H9 (cell line): ENCODE data around the gene LIPH. TPM values are rescaled to one million over a fixed set of nuclear protein-coding genes. Genes with fewer than 3 reads are reported as not detected.

Experiments used
- DNase-seq: peaks from one replicate; pipeline ENCODE4 v3.0.0-alpha.2; 2017
- H2AFZ ChIP-seq: one replicate; pipeline ENCODE4 v1.6.1; 2013; ENCODE audit warnings: mild to moderate bottlenecking, low read length, control low read depth, moderate library complexity
- H2AK5ac ChIP-seq: 2 replicates; pipeline ENCODE4 v1.6.1; 2013; ENCODE audit warnings: low read length, control low read depth, mixed read lengths; ENCODE audit not compliant: insufficient read length
- H2BK120ac ChIP-seq: one replicate; pipeline ENCODE4 v1.6.1; 2013; ENCODE audit warnings: low read depth, mild to moderate bottlenecking, low read length, control low read depth, inconsistent platforms; ENCODE audit not compliant: poor library complexity, severe bottlenecking
- H2BK12ac ChIP-seq: 2 replicates; pipeline ENCODE4 v1.6.1; 2013; ENCODE audit warnings: low read length, control low read depth, mixed read lengths, low read depth; ENCODE audit not compliant: insufficient read length
- H2BK15ac ChIP-seq: 2 replicates; pipeline ENCODE4 v1.6.1; 2013; ENCODE audit warnings: low read depth, low read length, control low read depth
- H2BK20ac ChIP-seq: one replicate; pipeline ENCODE4 v1.6.1; 2013; ENCODE audit warnings: low read depth, mild to moderate bottlenecking, low read length, control low read depth, inconsistent platforms; ENCODE audit not compliant: poor library complexity, severe bottlenecking
- H2BK5ac ChIP-seq: 2 replicates; pipeline ENCODE4 v1.6.1; 2013; ENCODE audit warnings: low read length, control low read depth, mixed read lengths; ENCODE audit not compliant: insufficient read length
- H3K14ac ChIP-seq: 2 replicates; pipeline ENCODE4 v1.6.1; 2013; ENCODE audit warnings: low read length, control low read depth; ENCODE audit not compliant: insufficient read depth
- H3K18ac ChIP-seq: 2 replicates; pipeline ENCODE4 v1.6.1; 2013; ENCODE audit warnings: low read depth, mild to moderate bottlenecking, mixed read lengths, low read length, control low read depth; ENCODE audit not compliant: insufficient read length
- H3K23ac ChIP-seq: 2 replicates; pipeline ENCODE4 v1.6.1; 2013; ENCODE audit warnings: low read length, control low read depth, mixed read lengths, low read depth; ENCODE audit not compliant: insufficient read length
- H3K23me2 ChIP-seq: 2 replicates; pipeline ENCODE4 v1.6.1; 2013; ENCODE audit warnings: low read depth, mild to moderate bottlenecking, mixed read lengths, low read length, control low read depth; ENCODE audit not compliant: insufficient read length, poor library complexity, severe bottlenecking
- H3K27ac ChIP-seq: 2 replicates; pipeline ENCODE4 v1.5.1; 2013; ENCODE audit warnings: low read length, control low read depth, mixed read lengths, low read depth; ENCODE audit not compliant: insufficient read length
- H3K27me3 ChIP-seq: 2 replicates; pipeline ENCODE4 v1.6.1; 2013; ENCODE audit warnings: low read length, control low read depth, inconsistent platforms; ENCODE audit not compliant: insufficient read depth
- H3K4ac ChIP-seq: 2 replicates; pipeline ENCODE4 v1.6.1; 2013; ENCODE audit warnings: low read depth, mild to moderate bottlenecking, control low read depth, inconsistent platforms, low read length, moderate library complexity
- H3K4me1 ChIP-seq: 2 replicates; pipeline ENCODE4 v1.6.1; 2013; ENCODE audit warnings: low read length, control low read depth, inconsistent platforms; ENCODE audit not compliant: insufficient read depth
- H3K4me2 ChIP-seq: 2 replicates; pipeline ENCODE4 v1.6.1; 2013; ENCODE audit warnings: low read length, control low read depth, mixed read lengths; ENCODE audit not compliant: insufficient read length, insufficient read depth
- H3K56ac ChIP-seq: 2 replicates; pipeline ENCODE4 v1.6.1; 2013; ENCODE audit warnings: low read depth, mild to moderate bottlenecking, mixed read lengths, low read length, control low read depth; ENCODE audit not compliant: insufficient read length
- H3K79me1 ChIP-seq: 2 replicates; pipeline ENCODE4 v1.6.1; 2013; ENCODE audit warnings: low read depth, mild to moderate bottlenecking, moderate library complexity, low read length, control low read depth, inconsistent platforms; ENCODE audit not compliant: insufficient read depth, poor library complexity, severe bottlenecking
- H3K79me2 ChIP-seq: 2 replicates; pipeline ENCODE4 v1.6.1; 2013; ENCODE audit warnings: low read length, control low read depth, inconsistent platforms; ENCODE audit not compliant: insufficient read depth
- H3K9ac ChIP-seq: 2 replicates; pipeline ENCODE4 v1.6.1; 2013; ENCODE audit warnings: low read length, control low read depth, mixed read lengths; ENCODE audit not compliant: insufficient read length; ENCODE audit errors: extremely low read depth
- H3K9me3 ChIP-seq: one replicate; pipeline ENCODE4 v1.6.1; 2013; ENCODE audit warnings: low read depth, low read length, inconsistent platforms; ENCODE audit not compliant: control insufficient read depth
- H3T11ph ChIP-seq: one replicate; pipeline ENCODE4 v1.6.1; 2013; ENCODE audit warnings: mild to moderate bottlenecking, low read length, control low read depth, inconsistent platforms
- H4K20me1 ChIP-seq: one replicate; pipeline ENCODE4 v1.6.1; 2013; ENCODE audit not compliant: control insufficient read depth, insufficient read length, insufficient read depth
- H4K5ac ChIP-seq: 2 replicates; pipeline ENCODE4 v1.6.1; 2013; ENCODE audit warnings: low read depth, mild to moderate bottlenecking, mixed read lengths, low read length, control low read depth; ENCODE audit not compliant: insufficient read length
- H4K8ac ChIP-seq: replicated peaks from 2 replicates; pipeline ENCODE4 v1.6.1; 2013; ENCODE audit warnings: low read length, control low read depth, mixed read lengths, low read depth; ENCODE audit not compliant: insufficient read length
- H4K91ac ChIP-seq: 2 replicates; pipeline ENCODE4 v1.6.1; 2013; ENCODE audit warnings: low read depth, mild to moderate bottlenecking, moderate library complexity, mixed read lengths, low read length, control low read depth; ENCODE audit not compliant: insufficient read length
- H3K27ac Mint-ChIP-seq, 3 experiments: 2 replicates in 2 of 3; 3 replicates in 1 of 3; pipeline ENCODE4 v1.8.0; 2020 to 2021; ENCODE audit warnings: mixed read lengths in 3 of 3, mild to moderate bottlenecking in 1 of 3, moderate library complexity in 1 of 3
- H3K27me3 Mint-ChIP-seq: 2 replicates; pipeline ENCODE4 v1.8.0; 2021; ENCODE audit warnings: low read depth, mild to moderate bottlenecking, moderate library complexity, mixed read lengths
- H3K36me3 Mint-ChIP-seq, 3 experiments: 2 replicates in 2 of 3; 3 replicates in 1 of 3; pipeline ENCODE4 v1.8.0; 2020 to 2021; ENCODE audit warnings: low read depth in 3 of 3, mixed read lengths in 3 of 3; ENCODE audit not compliant: insufficient read depth in 1 of 3
- H3K4me1 Mint-ChIP-seq, 2 experiments: 2 replicates each; pipeline ENCODE4 v1.8.0; 2020; ENCODE audit warnings: mixed read lengths in 2 of 2
- H3K4me3 Mint-ChIP-seq, 2 experiments: 2 replicates in 1 of 2; 3 replicates in 1 of 2; pipeline ENCODE4 v1.8.0; 2020 to 2021; ENCODE audit warnings: mild to moderate bottlenecking in 2 of 2, mixed read lengths in 2 of 2, moderate library complexity in 1 of 2
- H3K9me3 Mint-ChIP-seq, 2 experiments: 2 replicates in 1 of 2; 3 replicates in 1 of 2; pipeline ENCODE4 v1.8.0; 2020; ENCODE audit warnings: mild to moderate bottlenecking in 2 of 2, mixed read lengths in 2 of 2, moderate library complexity in 1 of 2
- CTCF ChIP-seq: fragments of 200-600 bp; sonication (generic); conservative IDR thresholded peaks from 3 replicates; pipeline ENCODE4 v1.8.0; 2021; ENCODE audit warnings: antibody characterized with exemption, mild to moderate bottlenecking
- WGBS: extraction: QIAGEN DNeasy Blood & Tissue Kit; methylation state at CpG from one replicate; pipeline ENCODE4 v1.1.7; 2013; ENCODE audit warnings: missing lambda C conversion rate, low lambda C conversion rate, mixed read lengths; ENCODE audit not compliant: insufficient read length; ENCODE audit errors: extremely low coverage; 5-methylcytosine and 5-hydroxymethylcytosine counted together
- total RNA-seq: library from RNA; stranded (reverse); gene quantifications from 2 replicates; pipeline ENCODE4 v1.2.1, GENCODE V29; 2021

Gene LIPH
- total RNA-seq, 1 experiment from 2014 or later = 0.17 TPM

DNA sequence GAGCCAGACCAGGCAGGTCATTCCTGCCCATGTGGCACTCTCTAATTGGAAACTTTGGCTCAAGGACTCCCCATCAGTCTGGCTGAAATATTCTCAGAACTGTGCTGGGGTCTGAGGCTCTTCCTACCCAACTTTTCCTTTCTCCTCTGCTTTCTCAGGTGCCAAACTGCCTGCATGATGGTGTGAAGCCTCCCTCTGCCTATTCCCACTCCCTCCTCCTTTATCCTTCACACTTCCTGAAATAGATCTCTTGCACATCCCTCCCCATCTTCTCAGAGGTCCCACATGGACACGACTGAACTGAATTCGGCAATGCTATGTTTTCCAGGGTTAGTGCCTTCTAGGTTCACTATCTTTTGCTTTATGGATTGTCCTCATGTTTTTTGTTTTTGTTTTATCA is 12.5 kb downstream of the LIPH start:
- H3K36me3 Mint-ChIP-seq = no peaks in the 10 kb centered on the region
- no peak overlapping the region for H3T11ph ChIP-seq
- H3K9me3 ChIP-seq = no peaks in the 10 kb centered on the region
- H3K23me2 ChIP-seq = no peaks in the 10 kb centered on the region
- H2AFZ ChIP-seq = no peak overlapping the region
- DNase-seq = no peak
- no peaks in the 10 kb centered on the region for H4K20me1 ChIP-seq
- H3K4me1 Mint-ChIP-seq = peaks cover 3 to 5% of the 10 kb centered on the region in 2 experiments; a peak in 3 of 4 replicates
- H3K56ac ChIP-seq = no peak overlapping the region
- no peaks in the 10 kb centered on the region for H3K4me1 ChIP-seq
- no peaks in the 10 kb centered on the region for H3K79me1 ChIP-seq
- no peak overlapping the region for H2BK20ac ChIP-seq
- H2BK15ac ChIP-seq = no peak overlapping the region
- no peak for TF ChIP-seq CTCF
- no peaks in the 10 kb centered on the region; the same call in none of the 2 replicates for H3K27me3 Mint-ChIP-seq
- H2BK5ac ChIP-seq = no peak overlapping the region
- H2BK120ac ChIP-seq = no peak overlapping the region
- no peak overlapping the region for H2AK5ac ChIP-seq
- H3K27ac Mint-ChIP-seq = no peak overlapping the region; a peak in 1 of 7 replicates
- no peak overlapping the region for H3K23ac ChIP-seq
- H3K79me2 ChIP-seq = no peaks in the 10 kb centered on the region
- no peaks in the 10 kb centered on the region for H3K9me3 Mint-ChIP-seq
- no peak overlapping the region for H4K8ac ChIP-seq
- H3K4ac ChIP-seq = no peak overlapping the region
- no peak overlapping the region for H3K14ac ChIP-seq
- no CpG with 5 or more reads among the region's 2 CpGs for WGBS
- no peak overlapping the region for H3K27ac ChIP-seq
- no peak overlapping the region for H4K5ac ChIP-seq
- H3K9ac ChIP-seq = no peak overlapping the region
- no peak overlapping the region for H3K4me3 Mint-ChIP-seq
- no peak overlapping the region for H2BK12ac ChIP-seq
- H3K27me3 ChIP-seq = no peaks in the 10 kb centered on the region
- no peak overlapping the region for H3K4me2 ChIP-seq
- H4K91ac ChIP-seq = no peak overlapping the region
- H3K18ac ChIP-seq = no peak overlapping the region
